GM20431 (cell line): ENCODE measurements around the gene TSHZ3.

Experiments used
- in situ Hi-C: fragments of 300-500 bp; cut with MseI, MboI; formaldehyde crosslinking; loops from one replicate; pipeline ENCODE4 v1.15.0; 2020; ENCODE audit warnings: low sequenced_read_pairs; ENCODE audit not compliant: unreplicated experiment

TSHZ3 gene

DNA sequence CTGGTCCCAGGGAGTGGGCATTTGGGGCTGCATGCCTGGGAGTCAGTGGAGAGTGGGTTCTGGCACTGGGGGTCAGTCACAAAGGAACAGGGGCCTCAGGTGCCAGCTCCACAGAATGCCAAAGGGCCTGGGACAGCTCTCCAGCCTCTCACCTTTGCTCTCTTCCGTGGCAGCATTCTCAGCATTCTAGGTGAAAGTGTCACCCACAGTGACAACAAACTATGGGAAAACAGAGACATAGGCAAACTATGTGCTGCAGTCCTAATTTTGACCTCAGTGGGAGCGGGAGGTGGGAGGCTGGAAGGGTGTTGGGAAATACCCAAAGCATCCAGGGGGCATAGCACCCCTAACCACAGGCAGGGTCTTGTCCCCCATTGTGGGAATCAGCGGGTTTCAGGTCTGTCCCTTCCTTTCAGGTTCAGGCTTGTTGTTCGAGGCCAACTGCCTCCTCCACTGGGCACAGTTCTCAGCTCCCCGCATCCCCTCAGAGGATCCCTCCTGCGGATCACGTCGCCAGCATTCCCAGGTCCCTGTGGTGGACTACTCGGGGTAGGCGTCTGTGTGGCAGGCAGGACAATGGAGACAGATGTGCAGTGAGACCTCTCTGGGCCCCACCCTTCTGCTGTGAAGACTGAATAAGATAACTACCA lies 52.4 kb downstream of the TSHZ3 start:
- in situ Hi-C loops, result no loop called here

- in situ Hi-C loops, result no loop called here
Observed at GRCh38 chr19:31294189-31294588, 55.0 kb downstream of the TSHZ3 start.

- in situ Hi-C loops, result no loop called here
Observed at GRCh38 chr19:31292639-31293185, 56.5 kb downstream of the TSHZ3 start.

DNA sequence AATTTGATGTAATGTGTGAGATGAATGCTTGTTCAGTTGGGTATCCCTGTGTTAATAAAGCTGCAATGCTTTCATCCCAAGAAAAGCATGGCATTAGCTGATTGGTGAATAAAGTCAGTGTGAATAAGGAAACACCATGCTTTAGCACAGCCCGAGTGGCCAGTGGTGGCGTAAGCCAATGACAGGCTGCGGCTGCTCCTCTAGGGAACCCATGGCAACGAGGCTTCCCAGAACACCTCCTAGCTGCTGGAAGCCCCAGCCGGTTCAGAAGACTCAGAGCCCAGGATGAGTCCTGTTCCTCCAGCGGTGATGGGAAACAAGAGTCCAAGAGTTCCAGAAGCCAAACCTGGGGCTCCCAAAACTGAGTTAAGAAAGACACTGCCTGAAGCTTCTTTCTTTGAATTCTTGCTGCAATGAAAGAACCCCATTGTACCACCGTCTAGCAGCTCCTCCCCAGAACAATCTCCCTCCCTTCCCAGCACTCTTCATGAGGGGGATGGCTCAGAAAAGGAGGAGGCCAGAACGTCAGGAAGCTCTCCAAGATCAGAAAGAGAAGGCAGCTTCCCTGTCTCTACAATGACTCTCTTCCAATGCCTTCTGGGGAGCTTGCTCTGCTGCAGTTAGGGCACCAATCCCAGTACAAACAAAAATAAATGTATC lies 58.2 kb downstream of the TSHZ3 start:
- in situ Hi-C loops, result no loop called here

DNA sequence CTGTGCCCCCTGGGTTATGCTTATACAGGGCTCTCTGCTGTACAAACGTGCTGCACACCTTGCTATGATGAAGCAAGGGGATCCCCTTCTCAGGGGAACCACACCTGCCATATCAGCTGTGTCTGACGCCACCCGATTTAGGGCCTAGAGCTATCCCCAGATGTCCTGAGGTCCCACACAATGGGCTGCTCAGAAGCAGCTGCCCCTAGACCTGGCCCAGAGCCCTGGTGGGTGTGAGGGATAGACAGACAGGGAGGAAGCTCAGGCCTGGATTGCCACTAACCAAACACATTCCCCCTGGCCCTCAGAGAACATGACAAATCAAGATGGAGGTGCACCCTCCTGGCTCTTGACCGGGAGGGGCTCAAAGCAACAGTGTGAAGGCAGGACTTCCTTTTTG lies 59.3 kb downstream of the TSHZ3 start:
- in situ Hi-C loops, result no loop called here

DNA sequence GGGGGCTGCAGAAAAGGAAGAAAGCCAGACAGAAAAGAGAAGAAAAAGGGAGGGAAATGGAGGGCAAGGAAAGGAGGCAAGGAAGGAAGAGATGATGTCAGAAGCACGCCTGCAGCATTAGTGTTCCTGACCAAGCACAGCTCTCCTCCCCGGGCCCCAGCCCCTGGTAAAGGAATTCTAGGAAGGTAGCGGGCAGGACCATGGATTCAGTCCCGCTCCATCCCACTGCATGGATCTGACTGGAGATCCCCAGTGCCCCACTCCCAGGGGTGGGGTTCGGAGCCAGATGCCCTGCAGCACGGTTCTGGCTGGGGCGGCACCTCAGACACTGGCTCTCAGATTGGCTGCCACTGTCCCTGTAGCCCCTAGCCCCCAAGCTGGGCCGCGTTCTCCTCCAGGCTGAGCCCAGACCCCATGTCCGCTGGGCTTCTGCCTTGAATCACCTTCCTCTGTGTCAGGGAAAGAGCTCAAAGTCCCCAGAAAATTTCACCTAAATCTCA lies 59.8 kb downstream of the TSHZ3 start:
- in situ Hi-C loops, result no loop called here

GRCh38 chr19:31286491-31286890 lies 62.7 kb downstream of the TSHZ3 start:
- in situ Hi-C loops, result no loop called here

DNA sequence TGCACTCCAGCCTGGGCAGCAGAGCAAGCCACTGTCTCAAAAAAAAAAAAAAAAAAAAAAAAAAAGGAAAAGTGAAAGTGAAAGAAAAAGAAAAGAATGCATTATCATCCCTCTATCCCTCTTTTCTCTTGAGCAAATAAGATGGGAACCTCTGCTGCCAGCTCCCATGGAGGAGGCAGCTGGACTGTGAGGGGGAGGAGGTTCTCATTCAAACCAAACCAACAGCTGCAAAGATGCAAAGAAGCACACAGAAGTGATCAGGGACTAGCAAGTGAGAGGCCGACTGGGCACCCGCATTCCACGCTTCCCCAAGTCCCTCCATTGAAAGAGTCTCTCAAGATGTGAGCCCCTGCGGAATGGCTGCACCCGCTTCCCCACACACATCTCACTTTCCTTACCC lies 63.5 kb downstream of the TSHZ3 start:
- in situ Hi-C loops, result no loop called here

GRCh38 chr19:31284621-31285020 lies 64.6 kb downstream of the TSHZ3 start:
- in situ Hi-C loops, result no loop called here

DNA sequence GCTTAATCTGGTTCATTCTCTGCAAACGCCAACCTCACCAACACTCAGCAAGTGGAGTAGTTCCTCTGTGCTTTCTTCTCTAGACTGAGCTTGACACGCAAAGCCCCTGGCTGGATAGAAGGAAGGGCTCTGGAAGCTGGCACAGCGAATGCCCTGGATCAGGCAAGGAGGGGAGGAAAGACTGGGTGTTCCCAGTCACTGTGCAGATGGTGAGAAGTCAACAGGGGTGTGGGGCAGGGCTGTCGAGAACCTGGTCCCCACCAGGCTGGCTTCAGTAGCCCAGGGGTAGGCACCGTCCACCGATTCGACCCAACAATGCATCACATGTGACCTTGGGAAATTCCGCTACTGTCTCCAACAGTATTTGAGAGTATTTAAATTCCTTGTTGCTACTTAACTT lies 65.5 kb downstream of the TSHZ3 start:
- in situ Hi-C loops, result no loop called here

DNA sequence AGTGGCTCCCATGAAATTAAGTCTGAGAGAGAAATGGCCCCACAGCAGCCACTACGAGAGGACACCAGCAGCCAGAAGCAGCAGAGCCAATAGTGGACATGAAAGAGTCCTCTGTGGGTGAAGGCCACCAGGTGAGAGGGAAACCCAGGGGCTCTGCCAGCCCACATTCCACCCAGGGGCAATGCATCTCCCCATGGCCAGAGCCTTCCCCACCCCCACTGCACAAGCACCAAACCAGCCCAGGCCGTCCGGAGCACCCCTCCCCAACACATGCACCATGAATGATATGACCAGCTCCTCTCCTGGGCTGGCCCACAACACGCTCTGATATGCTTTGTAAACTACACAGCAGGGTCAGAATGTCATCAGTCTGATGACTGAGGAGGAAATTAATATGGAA lies 66.9 kb downstream of the TSHZ3 start:
- in situ Hi-C loops, result no loop called here

DNA sequence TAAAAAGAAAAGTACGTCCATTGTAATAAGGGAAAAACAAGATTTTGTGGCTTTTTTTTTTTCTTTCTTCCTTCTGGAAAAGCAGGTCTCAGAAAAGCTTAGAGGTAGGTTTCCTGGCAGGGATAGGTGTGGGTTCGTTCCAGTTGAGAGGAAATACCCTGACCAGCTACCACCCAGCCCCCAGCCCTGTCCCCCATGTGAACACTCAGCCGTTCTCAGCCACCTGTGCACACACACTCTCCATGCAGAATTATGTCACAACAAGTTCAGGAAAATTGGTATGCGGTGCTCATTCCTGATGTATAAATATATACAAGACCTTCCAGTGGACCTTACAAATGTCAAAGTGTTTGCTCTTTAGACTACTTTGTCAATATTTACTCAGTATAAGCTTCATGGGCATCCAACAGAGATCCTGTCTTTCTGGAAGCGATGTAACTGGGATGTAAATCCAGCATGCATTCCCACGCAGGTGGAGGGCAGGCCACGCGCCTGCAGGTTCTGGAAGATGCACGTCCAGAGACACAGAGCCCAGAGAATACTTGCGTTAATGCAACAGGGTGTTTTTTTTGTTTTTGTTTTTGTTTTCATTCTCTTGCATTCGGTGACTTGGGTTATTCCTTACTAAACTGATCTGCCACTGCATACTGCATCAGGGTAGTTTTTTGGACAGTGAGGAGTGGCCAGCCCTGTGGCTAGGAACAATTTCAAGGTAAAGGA lies 68.8 kb downstream of the TSHZ3 start:
- in situ Hi-C loops, result no loop called here

GRCh38 chr19:31279436-31279765 lies 69.8 kb downstream of the TSHZ3 start:
- in situ Hi-C loops, result no loop called here

- in situ Hi-C loops, result no loop called here
Observed at GRCh38 chr19:31278555-31279435, 70.4 kb downstream of the TSHZ3 start.

DNA sequence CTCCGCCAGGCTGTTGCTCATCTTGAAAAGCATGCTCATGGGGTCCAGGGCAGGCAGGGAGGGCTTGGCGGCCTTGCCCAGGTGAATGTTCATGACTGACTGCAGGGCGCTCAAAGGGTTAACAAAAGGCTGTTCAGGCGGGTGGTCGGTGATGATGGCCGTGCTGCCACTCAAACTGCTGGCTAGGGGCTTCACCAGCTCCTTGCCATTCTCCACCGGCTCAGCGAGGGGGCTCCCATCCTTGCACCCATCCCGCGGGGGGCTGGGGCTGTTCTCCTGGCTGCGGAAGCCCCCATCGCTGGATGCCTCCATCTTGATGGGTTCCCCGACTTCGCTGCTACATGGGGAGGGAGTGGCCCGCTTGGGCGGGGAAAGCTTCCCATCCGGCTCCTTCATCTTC lies 71.7 kb downstream of the TSHZ3 start:
- in situ Hi-C loops, result no loop called here

- in situ Hi-C loops, result no loop called here
Observed at GRCh38 chr19:31276831-31277230, 72.4 kb downstream of the TSHZ3 start.

- in situ Hi-C loops, result no loop called here
Observed at GRCh38 chr19:31275068-31275334, 74.2 kb downstream of the TSHZ3 start.

DNA sequence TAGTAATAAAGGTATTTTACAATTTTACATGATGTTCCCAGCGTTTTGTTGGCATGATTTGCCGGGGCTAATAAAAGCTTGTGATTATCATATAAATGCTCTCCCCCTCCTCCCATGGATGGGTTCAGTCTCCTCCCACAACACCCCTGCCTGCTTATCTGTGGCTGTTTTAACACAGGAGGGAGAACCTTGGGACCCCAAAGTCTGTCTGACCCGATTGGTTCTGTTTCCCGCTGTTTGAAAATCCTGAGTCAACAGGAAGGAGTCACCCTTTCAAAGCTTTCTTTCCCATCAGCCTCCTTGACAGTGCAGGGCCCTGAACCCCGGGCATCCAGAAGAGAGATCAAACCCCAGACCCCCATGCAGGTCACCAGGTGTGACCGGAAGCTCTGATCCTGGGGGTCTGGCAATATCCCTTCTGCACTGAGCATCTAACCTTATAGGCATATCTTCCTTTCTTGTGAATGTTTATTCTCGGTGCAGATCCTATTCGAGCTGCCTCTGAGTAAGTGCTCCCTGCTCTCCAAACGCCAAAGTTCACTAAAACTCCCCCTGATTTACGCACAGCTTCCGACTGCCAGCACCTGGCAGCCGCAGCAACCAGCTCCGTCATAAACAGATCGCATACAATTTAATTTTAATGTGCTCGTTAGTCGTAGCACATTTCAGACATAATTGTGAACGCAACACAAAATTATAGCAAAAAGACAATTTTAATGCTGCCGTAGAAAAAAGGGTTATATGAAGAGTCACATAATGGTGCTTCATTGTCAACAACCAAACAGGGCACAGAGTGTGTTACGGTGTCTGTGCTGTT lies 74.8 kb downstream of the TSHZ3 start:
- in situ Hi-C loops, result no loop called here

GRCh38 chr19:31272583-31273106 lies 76.6 kb downstream of the TSHZ3 start:
- in situ Hi-C loops, result no loop called here
